HepG2 (cell line): ENCODE results near the gene RNF222. TPM values are rescaled to one million over a fixed set of nuclear protein-coding genes. Genes with fewer than 3 reads are reported as not detected.
A peak's percentile ranks its signal among the peaks of the same experiment; 100 is the strongest.

Source experiments
- ATF7-NPFF ChIP-seq: sonication (generic); formaldehyde crosslinking; IDR thresholded peaks from 2 replicates; pipeline ENCODE4 v1.8.1; 2023; ENCODE audit warnings: mild to moderate bottlenecking, low read depth, missing genetic modification reagents, moderate library complexity
- ATRX ChIP-seq: sonication (generic); formaldehyde crosslinking; IDR thresholded peaks from 2 replicates; pipeline ENCODE4 v1.4.0; 2020; ENCODE audit warnings: missing genetic modification reagents, borderline replicate concordance
- DMAP1 ChIP-seq: IDR thresholded peaks from 2 replicates; pipeline ENCODE4 v1.6.1; 2016
- FOXJ3 ChIP-seq: sonication (generic); formaldehyde crosslinking; IDR thresholded peaks from 2 replicates; pipeline ENCODE4 v1.4.0; 2020; ENCODE audit warnings: missing genetic modification reagents, mild to moderate bottlenecking, borderline replicate concordance
- FOXK2 ChIP-seq: fragments of 450-650 bp; IDR thresholded peaks from 2 replicates; pipeline ENCODE4 v1.6.1; 2016
- HOXA7 ChIP-seq: sonication (generic); formaldehyde crosslinking; IDR thresholded peaks from 2 replicates; pipeline ENCODE4 v1.8.1; 2022; ENCODE audit warnings: mild to moderate bottlenecking, missing genetic modification reagents, moderate library complexity
- IRF9 ChIP-seq: sonication (generic); formaldehyde crosslinking; IDR thresholded peaks from 2 replicates; pipeline ENCODE4 v1.8.0; 2022; ENCODE audit warnings: missing genetic modification reagents, mild to moderate bottlenecking, borderline replicate concordance
- KLF9 ChIP-seq: IDR thresholded peaks from 2 replicates; pipeline ENCODE4 v1.6.1; 2016; ENCODE audit warnings: low read depth
- NFRKB ChIP-seq: fragments of 450-650 bp; IDR thresholded peaks from 2 replicates; pipeline ENCODE4 v1.6.1; 2017
- PCBP1 ChIP-seq: fragments of 200-400 bp; formaldehyde crosslinking; IDR thresholded peaks from 2 replicates; pipeline ENCODE4 v1.6.1; 2017; ENCODE audit warnings: mild to moderate bottlenecking, low read depth, low read length, borderline replicate concordance
- PREB ChIP-seq: sonication (generic); formaldehyde crosslinking; IDR thresholded peaks from 2 replicates; pipeline ENCODE4 v1.4.0; 2020; ENCODE audit warnings: missing genetic modification reagents
- RARA ChIP-seq: IDR thresholded peaks from 2 replicates; pipeline ENCODE4 v1.6.1; 2016; ENCODE audit warnings: missing genetic modification reagents, missing compliant biosample characterization
- RARG ChIP-seq: sonication (generic); formaldehyde crosslinking; IDR thresholded peaks from 2 replicates; pipeline ENCODE4 v1.4.0; 2020; ENCODE audit warnings: low read depth, mild to moderate bottlenecking, missing genetic modification reagents
- USF2 ChIP-seq, 2 experiments: sonication (generic) in 1 of 2; formaldehyde crosslinking in 1 of 2; IDR thresholded peaks; 2 replicates each; pipeline versions ENCODE4 v1.5.1 to v1.6.1; 2011 to 2020; ENCODE audit warnings: borderline replicate concordance in 1 of 2, low read depth in 1 of 2, low read length in 1 of 2, mild to moderate bottlenecking in 1 of 2, missing genetic modification reagents in 1 of 2, moderate library complexity in 1 of 2
- ZNF292 ChIP-seq: sonication (generic); formaldehyde crosslinking; IDR thresholded peaks from 2 replicates; pipeline ENCODE4 v1.8.1; 2022; ENCODE audit warnings: mild to moderate bottlenecking, low read depth, missing genetic modification reagents, borderline replicate concordance
- ZNF331 ChIP-seq: sonication (generic); formaldehyde crosslinking; IDR thresholded peaks from 2 replicates; pipeline ENCODE4 v1.4.0; 2020; ENCODE audit warnings: missing genetic modification reagents
- ZNF468 ChIP-seq: sonication (generic); formaldehyde crosslinking; IDR thresholded peaks from 2 replicates; pipeline ENCODE4 v1.8.0; 2022; ENCODE audit warnings: mild to moderate bottlenecking, moderate library complexity, missing genetic modification reagents
- ZNF615 ChIP-seq: sonication (generic); formaldehyde crosslinking; IDR thresholded peaks from 2 replicates; pipeline ENCODE4 v1.5.0; 2020; ENCODE audit warnings: mild to moderate bottlenecking, missing genetic modification reagents, borderline replicate concordance
- ZNF747 ChIP-seq: sonication (generic); formaldehyde crosslinking; IDR thresholded peaks from 2 replicates; pipeline ENCODE4 v1.8.1; 2023; ENCODE audit warnings: missing genetic modification reagents, mild to moderate bottlenecking, borderline replicate concordance
- polyA plus RNA-seq, 8 experiments: library from polyadenylated mRNA; depleted of rRNA in 3 of 8; stranded (reverse) in 7 of 8; unstranded in 1 of 8; fragments of >200 nt; fragmentation: Illumina TruSeq in 4 of 8; extraction: Trizol in 4 of 8; gene quantifications; 2 replicates each; pipeline versions ENCODE4 v1.2.1 to v1.2.3, GENCODE V29; 2011 to 2016; ENCODE audit warnings: low read depth in 4 of 8, missing spikeins in 1 of 8, mixed read lengths in 1 of 8; ENCODE audit not compliant: insufficient read depth in 1 of 8
- total RNA-seq, 5 experiments: library from RNA; depleted of rRNA; stranded (reverse); fragments of >200 nt; fragmentation: Illumina TruSeq; extraction: Trizol; gene quantifications; 2 replicates each; pipeline ENCODE4 v1.2.3, GENCODE V29; 2016; ENCODE audit warnings: low read depth in 1 of 5
- TF ChIP-seq, protein P1 (sequence below): sonication (generic); formaldehyde crosslinking; IDR thresholded peaks from 2 replicates; pipeline ENCODE4 v1.5.0; 2020; ENCODE audit warnings: missing genetic modification reagents, mild to moderate bottlenecking, borderline replicate concordance
- TF ChIP-seq, protein P2 (sequence below): sonication (generic); formaldehyde crosslinking; conservative IDR thresholded peaks from 2 replicates; pipeline ENCODE4 v1.4.0; 2020; ENCODE audit warnings: missing genetic modification reagents
- TF ChIP-seq, protein P3 (sequence below): conservative IDR thresholded peaks from 2 replicates; pipeline ENCODE4 v1.6.1; 2018; ENCODE audit warnings: missing genetic modification reagents

Gene RNF222
- total and polyA plus RNA-seq, 2 of the 13 experiments (the other 11 are each of a cell fraction or from before 2014, with no cell fraction given) = not detected

- peak; percentile 70 for TF ChIP-seq ZNF331 (CRISPR knock-in tag)
- TF ChIP-seq KLF9 (CRISPR knock-in tag) = no peak
- TF ChIP-seq NFRKB = no peak
- no peak for TF ChIP-seq HOXA7 (CRISPR knock-in tag)
- no peak for TF ChIP-seq PREB (CRISPR knock-in tag)
- TF ChIP-seq ATRX = no peak
- TF ChIP-seq, protein P1, sequence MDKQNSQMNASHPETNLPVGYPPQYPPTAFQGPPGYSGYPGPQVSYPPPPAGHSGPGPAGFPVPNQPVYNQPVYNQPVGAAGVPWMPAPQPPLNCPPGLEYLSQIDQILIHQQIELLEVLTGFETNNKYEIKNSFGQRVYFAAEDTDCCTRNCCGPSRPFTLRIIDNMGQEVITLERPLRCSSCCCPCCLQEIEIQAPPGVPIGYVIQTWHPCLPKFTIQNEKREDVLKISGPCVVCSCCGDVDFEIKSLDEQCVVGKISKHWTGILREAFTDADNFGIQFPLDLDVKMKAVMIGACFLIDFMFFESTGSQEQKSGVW (CRISPR knock-in tag) = no peak
- TF ChIP-seq RARA = 0 out of 2 replicates have a peak, but pooled peaks have one; percentile 27
- TF ChIP-seq, protein P2, sequence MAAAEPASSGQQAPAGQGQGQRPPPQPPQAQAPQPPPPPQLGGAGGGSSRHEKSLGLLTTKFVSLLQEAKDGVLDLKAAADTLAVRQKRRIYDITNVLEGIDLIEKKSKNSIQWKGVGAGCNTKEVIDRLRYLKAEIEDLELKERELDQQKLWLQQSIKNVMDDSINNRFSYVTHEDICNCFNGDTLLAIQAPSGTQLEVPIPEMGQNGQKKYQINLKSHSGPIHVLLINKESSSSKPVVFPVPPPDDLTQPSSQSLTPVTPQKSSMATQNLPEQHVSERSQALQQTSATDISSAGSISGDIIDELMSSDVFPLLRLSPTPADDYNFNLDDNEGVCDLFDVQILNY (CRISPR knock-in tag) = peak; percentile 40
- 0 out of 2 replicates have a peak, but pooled peaks have one; percentile 18 for TF ChIP-seq ZNF292 (CRISPR knock-in tag)
- TF ChIP-seq ZNF747 (CRISPR knock-in tag) = 0 out of 2 replicates have a peak, but pooled peaks have one; percentile 83
- TF ChIP-seq PCBP1 = no peak
- no peak for TF ChIP-seq USF2 (IDR thresholded peaks at IDR 0.05; ENCODE audit: low read depth, low read length)
- no peak for TF ChIP-seq USF2 (CRISPR knock-in tag; IDR thresholded peaks at IDR 0.05; ENCODE audit: borderline replicate concordance)
- TF ChIP-seq RARG (CRISPR knock-in tag) = peak; percentile 68; the same call in 1 of the 2 replicates
- no peak; the same call in 1 of the 2 replicates for TF ChIP-seq ZNF615 (CRISPR knock-in tag)
- TF ChIP-seq FOXK2 = peak; percentile 37; the same call in 1 of the 2 replicates
- TF ChIP-seq IRF9 (CRISPR knock-in tag) = peak; percentile 51; the same call in 1 of the 2 replicates
- peak; percentile 85 for TF ChIP-seq DMAP1 (CRISPR knock-in tag)
- no peak for TF ChIP-seq ZNF468 (CRISPR knock-in tag)
- TF ChIP-seq ATF7-NPFF (CRISPR knock-in tag) = peak; percentile 38
- TF ChIP-seq FOXJ3 (CRISPR knock-in tag) = peak; percentile 72
- TF ChIP-seq, protein P3, sequence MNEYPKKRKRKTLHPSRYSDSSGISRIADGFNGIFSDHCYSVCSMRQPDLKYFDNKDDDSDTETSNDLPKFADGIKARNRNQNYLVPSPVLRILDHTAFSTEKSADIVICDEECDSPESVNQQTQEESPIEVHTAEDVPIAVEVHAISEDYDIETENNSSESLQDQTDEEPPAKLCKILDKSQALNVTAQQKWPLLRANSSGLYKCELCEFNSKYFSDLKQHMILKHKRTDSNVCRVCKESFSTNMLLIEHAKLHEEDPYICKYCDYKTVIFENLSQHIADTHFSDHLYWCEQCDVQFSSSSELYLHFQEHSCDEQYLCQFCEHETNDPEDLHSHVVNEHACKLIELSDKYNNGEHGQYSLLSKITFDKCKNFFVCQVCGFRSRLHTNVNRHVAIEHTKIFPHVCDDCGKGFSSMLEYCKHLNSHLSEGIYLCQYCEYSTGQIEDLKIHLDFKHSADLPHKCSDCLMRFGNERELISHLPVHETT = peak; percentile 77; the same call in 1 of the 2 replicates
Measured at GRCh38 chr17:8383143-8383822, 14.3 kb downstream of the RNF222 start, which contains the start of gene RPL26 (continued).
